ENCODE data around the gene KCNN3.
"Not testable (repeated sequence)": the region's sequence is repeated elsewhere in the genome, so short reads cannot be mapped to it uniquely, and the experiment has no call there.

The KCNN3 gene

DNA sequence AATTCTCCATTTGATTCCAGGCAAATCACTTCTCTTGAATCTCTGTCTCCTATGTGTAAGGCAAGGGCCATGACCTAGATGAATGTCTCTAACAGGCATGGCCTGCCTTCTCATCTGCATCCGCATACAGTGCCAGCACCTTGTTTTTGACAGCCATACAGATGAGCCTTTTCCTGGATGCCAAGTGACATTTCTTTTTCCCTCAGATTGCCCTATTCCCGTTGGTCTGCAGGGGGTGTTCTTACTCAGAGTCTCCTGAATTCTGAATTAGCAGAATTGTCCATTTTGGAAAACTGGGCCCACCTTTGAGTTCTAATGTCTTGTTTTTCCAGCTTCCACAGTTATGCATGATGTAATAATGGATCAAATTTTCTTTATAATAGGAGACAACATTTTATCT lies 174.1 kb downstream of the KCNN3 start:
- DNase-seq = no peak

- no peak for DNase-seq
Measured at GRCh38 chr1:154694995-154695394, 175.1 kb downstream of the KCNN3 start.

DNA sequence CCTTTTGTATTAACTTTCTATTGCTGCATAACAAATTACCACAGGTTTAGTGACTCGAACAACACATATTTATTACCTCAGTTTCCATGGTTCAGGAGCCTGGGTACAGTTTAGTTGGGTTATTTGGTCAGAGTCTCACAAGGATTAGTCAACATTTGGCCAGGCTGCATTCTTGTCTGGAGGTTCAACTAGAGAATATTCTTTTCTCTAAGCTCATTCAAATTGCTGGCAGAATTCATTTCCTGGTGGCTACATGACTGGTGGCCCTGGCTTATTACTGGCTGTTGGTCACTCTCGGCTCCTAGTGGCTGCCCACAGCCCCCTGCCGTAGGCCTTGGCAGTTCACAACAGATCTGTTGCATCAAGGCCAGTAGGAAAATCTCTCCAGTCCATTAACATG lies 181.0 kb downstream of the KCNN3 start:
- no peak for DNase-seq

GRCh38 chr1:154686507-154686906 lies 183.6 kb downstream of the KCNN3 start:
- DNase-seq = no peak

- no peak for DNase-seq
Measured at GRCh38 chr1:154683820-154684219, 186.3 kb downstream of the KCNN3 start.

DNA sequence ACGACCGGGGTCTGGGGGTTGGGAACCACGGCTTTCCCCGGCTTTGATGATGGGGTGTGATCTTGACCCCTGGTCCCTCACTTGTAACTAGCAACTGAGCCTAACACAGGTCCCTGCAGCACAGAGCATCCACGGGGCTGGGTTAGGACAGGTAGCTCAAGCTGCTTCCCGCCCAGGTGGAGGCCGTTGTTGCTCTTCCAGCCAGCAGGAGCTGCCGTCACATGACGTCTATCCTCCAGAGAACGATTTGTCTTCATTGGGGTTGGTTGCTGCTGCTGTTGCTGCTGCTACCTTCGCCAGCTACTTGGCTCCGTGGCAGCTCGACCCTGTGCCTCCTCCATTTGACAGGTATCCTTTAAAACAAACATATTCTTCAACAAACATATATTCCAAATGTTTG lies 187.8 kb downstream of the KCNN3 start:
- no peak for DNase-seq

DNA sequence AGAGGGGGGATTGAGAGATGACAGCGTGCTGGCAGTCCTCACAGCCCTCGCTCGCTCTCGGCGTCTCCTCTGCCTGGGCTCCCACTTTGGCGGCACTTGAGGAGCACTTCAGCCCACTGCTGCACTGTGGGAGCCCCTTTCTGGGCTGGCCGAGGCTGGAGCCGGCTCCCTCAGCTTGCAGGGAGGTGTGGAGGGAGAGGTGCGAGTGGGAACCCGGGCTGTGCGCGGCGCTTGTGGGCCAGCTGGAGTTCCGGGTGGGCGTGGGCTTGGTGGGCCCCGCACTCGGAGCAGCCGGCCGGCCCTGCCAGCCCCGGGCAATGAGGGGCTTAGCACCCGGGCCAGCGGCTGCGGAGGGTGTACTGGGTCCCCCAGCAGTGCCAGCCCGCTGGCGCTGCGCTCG lies 192.2 kb downstream of the KCNN3 start:
- not testable (repeated sequence) for DNase-seq

DNA sequence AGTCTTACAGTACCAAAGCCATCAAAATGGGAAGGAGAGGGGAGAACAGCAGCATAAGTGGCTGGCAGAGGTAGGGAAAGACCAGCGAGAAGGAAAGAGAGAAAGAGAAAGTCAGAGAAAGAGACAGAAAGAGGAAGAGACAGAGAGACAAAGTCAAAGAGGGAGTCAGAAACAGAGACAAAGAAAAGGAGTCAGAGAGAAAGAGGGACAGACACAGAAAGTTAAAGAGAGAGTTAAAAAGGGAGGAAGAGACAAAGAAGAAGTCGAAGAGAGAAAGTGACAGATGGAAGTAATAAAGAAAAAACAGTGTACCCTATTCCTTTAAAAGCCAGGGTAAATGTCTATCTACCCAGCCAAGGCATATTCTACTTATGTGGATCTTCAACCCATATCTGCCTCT lies 193.2 kb downstream of the KCNN3 start:
- not testable (repeated sequence) for DNase-seq

- not testable (repeated sequence) for DNase-seq
Measured at GRCh38 chr1:154674456-154674855, 195.6 kb downstream of the KCNN3 start.

GRCh38 chr1:154672245-154672644 lies 197.8 kb downstream of the KCNN3 start:
- DNase-seq = not testable (repeated sequence)

DNA sequence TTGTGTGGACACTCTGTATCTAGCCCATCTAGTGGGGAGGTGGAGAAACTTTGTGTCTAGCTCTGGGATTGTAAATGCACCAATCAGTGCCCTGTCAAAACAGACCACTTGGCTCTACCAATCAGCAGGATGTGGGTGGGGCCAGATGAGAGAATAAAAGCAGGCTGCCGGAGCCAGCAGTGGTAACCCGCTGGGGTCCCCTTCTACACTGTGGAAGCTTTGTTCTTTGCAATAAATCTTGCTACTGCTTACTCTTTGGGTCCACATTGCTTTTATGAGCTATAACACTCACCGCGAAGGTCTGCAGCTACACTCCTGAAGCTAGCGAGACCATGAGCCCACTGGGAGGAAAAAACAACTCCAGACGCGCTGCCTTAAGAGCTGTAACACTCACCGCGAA lies 198.7 kb downstream of the KCNN3 start:
- DNase-seq = not testable (repeated sequence)

DNA sequence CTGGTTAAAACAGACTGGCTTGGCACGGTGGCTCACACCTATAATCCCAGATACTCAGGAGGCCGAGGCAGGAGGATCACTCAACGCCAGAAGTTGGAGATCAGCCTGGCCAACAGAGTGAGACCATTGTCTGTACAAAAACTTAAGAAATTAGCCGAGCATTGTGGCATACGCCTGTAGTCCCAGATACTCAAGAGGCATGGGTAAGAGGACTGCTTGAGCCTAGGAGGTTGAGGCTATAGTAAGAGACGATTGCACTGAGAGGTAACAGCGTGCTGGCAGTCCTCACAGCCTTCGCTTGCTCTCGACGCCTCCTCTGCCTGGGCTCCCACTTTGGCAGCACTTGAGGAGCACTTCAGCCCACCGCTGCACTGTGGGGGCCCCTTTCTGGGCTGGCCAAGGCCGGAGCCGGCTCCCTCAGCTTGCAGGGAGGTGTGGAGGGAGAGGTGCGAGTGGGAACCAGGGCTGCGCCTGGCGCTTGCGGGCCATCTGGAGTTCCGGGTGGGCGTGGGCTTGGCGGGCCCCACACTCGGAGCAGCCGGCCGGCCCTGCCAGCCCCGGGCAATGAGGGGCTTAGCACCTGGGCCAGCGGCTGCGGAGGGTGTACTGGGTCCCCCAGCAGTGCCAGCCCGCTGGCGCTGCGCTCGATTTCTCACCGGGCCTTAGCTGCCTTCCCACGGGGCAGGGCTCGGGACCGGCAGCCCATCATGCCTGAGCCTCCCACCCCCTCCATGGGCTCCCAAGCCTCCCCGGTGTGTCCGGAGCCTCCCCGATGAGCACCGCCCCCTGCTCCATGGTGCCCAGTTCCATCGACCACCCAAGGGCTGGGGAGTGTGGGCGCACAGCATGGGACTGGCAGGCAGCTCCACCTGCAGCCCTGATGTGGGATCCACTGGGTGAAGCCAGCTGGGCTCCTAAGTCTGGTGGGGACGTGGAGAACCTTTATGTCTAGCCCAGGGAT lies 199.5 kb downstream of the KCNN3 start:
- DNase-seq = not testable (repeated sequence)

DNA sequence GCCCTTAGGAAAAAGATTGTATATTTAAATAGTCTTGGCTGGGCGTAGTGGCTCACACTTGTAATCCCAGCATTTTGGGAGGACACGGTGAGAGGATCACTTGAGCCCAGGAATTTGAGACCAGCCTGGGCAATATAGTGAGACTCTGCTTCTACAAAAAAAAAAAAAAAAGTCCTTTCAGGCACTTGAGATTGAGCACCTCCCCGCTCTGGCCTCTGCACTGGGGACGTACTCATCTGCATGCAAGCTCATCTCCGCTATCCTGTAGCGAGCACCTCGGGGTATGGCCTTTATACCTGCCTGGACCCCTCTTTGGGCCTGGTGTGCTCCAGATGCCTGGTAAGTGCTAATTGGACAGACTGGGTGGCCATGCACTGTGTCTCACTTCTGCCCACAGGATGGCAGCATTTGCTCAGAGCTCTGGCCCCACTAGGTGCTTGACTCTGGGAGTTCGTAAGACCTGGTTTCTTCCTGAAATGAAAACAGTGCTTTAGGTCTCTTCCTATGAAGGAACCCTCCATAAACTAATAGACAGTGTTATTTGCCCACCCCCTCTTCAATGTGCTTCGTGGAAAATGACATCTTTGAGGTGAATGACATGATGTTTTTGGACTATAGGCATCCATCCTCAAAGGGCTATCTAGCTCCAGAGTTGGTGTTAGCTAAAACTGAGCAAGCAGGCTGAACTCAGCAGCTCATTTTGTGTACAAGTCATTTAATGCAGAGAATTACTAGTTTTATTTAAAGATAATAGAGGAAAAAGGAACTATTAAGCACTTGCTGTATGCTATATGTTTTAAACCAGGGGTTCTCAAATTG lies 200.4 kb downstream of the KCNN3 start:
- DNase-seq = peak; percentile 17 to 64 (median 34)

- DNase-seq = no peak
Measured at GRCh38 chr1:154666051-154666790, 203.9 kb downstream of the KCNN3 start.

GRCh38 chr1:154664331-154665002 lies 205.6 kb downstream of the KCNN3 start:
- no peak for DNase-seq

DNA sequence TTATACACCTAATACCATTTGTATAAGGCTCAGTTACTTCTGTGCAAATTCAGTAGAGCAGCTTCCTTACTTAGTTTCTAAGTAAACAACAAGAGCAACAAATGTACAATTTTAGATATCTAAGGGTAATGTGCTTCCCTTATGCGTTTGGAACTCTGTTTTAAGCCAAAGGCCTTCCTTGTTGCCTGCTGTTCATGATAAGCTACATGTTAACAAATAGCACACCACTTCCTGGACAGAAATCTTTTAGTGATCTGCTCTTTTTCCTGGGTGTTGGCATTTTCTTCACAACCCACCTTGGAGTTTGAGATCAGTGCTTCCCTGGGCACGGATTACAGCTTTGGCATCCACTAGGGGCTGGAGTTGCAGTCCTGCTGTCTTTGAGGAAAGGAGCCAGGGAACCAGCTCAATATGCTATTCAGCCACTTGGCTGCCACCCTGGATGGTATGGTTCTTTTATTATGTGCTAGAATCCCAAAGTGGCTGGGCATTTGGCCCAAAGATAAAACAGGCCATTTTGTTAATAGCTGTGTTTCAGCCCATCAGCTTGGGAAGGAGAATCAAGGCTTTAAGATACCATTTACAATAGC lies 206.5 kb downstream of the KCNN3 start:
- DNase-seq = no peak

- no peak for DNase-seq
Measured at GRCh38 chr1:154661110-154661509, 209.0 kb downstream of the KCNN3 start.

GRCh38 chr1:154659823-154660592 lies 210.1 kb downstream of the KCNN3 start:
- DNase-seq = no peak

DNA sequence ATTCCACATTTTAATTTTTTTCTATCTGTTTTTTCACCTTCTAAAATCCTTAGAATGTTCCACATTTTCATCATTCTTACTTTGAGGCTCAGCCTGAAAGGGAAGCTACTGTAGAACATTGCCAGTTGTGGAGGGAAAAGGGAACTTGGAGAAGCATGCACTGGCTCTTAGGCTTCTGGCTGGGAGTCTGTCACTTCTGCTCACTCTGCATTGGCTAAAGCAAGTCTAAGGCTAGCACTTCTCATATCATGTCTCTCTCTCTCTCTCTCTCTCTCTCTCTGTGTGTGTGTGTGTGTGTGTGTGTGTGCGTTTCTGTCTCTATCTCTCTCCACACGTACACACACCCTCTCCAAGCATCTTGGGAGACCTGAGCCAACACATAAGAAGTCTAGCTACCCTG lies 212.5 kb downstream of the KCNN3 start:
- DNase-seq = no peak

GRCh38 chr1:154652893-154653292 lies 217.2 kb downstream of the KCNN3 start:
- no peak for DNase-seq

Data from activated naive CD4-positive, alpha-beta T cell (primary cell).